Measurements from ENCODE around the gene RAB34. TPM values are rescaled to one million over a fixed set of nuclear protein-coding genes. Genes with fewer than 3 reads are reported as not detected.
A peak's percentile ranks its signal among the peaks of the same experiment; 100 is the strongest.

The RAB34 gene
- total RNA-seq, 1 experiment from 2014 or later: 161 TPM

GRCh38 chr17:28735242-28735722 is 17.6 kb upstream of the RAB34 start:
- intact Hi-C loops (cut with micrococcal nuclease; ENCODE audit: unreplicated experiment): loop anchor here (1.0 kb wide), 1 partner anchor 8 kb away; no protein-coding TSS in a partner anchor
- Histone ChIP-seq H3K36me3 (ENCODE audit: low read depth) (no peaks in the 10 kb centered on the region; the same call in 1 of the 2 replicates), H3K4me2 (peak overlapping the region; percentile 49), H3F3A (ENCODE audit: insufficient read depth, low read depth) (peaks cover 20% of the 10 kb centered on the region), H3K4me1 (replicated peaks; ENCODE audit: insufficient read depth) (peaks cover 21% of the 10 kb centered on the region), H3K4me3 (no peak overlapping the region), H3K27me3 (ENCODE audit: insufficient read depth, low read depth) (no peaks in the 10 kb centered on the region), H3K79me2 (ENCODE audit: low read depth) (no peaks in the 10 kb centered on the region), H3K9me2 (ENCODE audit: insufficient read depth) (no peaks in the 10 kb centered on the region), H4K20me1 (ENCODE audit: insufficient read depth) (no peaks in the 10 kb centered on the region), H3K9me3 (ENCODE audit: insufficient read depth, low read depth) (no peaks in the 10 kb centered on the region; the same call in 1 of the 2 replicates), H3K27ac (0 out of 2 replicates have a peak overlapping the region, but pooled peaks have one; percentile 40), H2AFZ (no peak overlapping the region)
- no peak for TF ChIP-seq EZH2 (IDR thresholded peaks at IDR 0.05; ENCODE audit: low read depth)
- TF ChIP-seq, protein P1, sequence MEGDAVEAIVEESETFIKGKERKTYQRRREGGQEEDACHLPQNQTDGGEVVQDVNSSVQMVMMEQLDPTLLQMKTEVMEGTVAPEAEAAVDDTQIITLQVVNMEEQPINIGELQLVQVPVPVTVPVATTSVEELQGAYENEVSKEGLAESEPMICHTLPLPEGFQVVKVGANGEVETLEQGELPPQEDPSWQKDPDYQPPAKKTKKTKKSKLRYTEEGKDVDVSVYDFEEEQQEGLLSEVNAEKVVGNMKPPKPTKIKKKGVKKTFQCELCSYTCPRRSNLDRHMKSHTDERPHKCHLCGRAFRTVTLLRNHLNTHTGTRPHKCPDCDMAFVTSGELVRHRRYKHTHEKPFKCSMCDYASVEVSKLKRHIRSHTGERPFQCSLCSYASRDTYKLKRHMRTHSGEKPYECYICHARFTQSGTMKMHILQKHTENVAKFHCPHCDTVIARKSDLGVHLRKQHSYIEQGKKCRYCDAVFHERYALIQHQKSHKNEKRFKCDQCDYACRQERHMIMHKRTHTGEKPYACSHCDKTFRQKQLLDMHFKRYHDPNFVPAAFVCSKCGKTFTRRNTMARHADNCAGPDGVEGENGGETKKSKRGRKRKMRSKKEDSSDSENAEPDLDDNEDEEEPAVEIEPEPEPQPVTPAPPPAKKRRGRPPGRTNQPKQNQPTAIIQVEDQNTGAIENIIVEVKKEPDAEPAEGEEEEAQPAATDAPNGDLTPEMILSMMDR (conservative IDR thresholded peaks at IDR 0.05): no peak; the same call in 1 of the 2 replicates
- DNase-seq: peak; percentile 73 to 85
- POLR2A ChIA-PET (ENCODE audit: unreplicated experiment): interaction anchor here (1.1 kb wide), 1 partner anchor 216 kb away, joined by 4 read pairs; the partner anchor contains the start of gene PHF12
- CTCF ChIA-PET: interaction anchor here (0.6 to 0.9 kb wide), 6 partner anchors 8 to 1187 kb away, joined by 3 to 5 read pairs (median 3); partner anchors contain the start of genes ABHD15 and TLCD1
- no TSS peak for BruUV-seq (replicated peaks)

- H3K4me1 ChIP-seq (replicated peaks; ENCODE audit: insufficient read depth): peaks cover 24% of the 10 kb centered on the region
- CTCF ChIA-PET: interaction anchor here (0.6 to 0.9 kb wide), 4 partner anchors 8 to 832 kb away, joined by 3 to 4 read pairs (median 3); partner anchors contain the start of genes ABHD15 and TLCD1
- H3F3A ChIP-seq (ENCODE audit: insufficient read depth, low read depth): peaks cover 21% of the 10 kb centered on the region
- TF ChIP-seq, protein P1 (conservative IDR thresholded peaks at IDR 0.05): no peak
- TF ChIP-seq EZH2 (IDR thresholded peaks at IDR 0.05; ENCODE audit: low read depth): no peak
- no peaks in the 10 kb centered on the region; the same call in 1 of the 2 replicates for H3K9me3 ChIP-seq (ENCODE audit: insufficient read depth, low read depth)
- BruUV-seq (replicated peaks): no TSS peak
- H2AFZ ChIP-seq: no peak overlapping the region
- no peak overlapping the region for H3K4me3 ChIP-seq
- no peaks in the 10 kb centered on the region for H3K9me2 ChIP-seq (ENCODE audit: insufficient read depth)
- H3K4me2 ChIP-seq: peak overlapping the region; percentile 49
- no peak overlapping the region for H3K27ac ChIP-seq
- no peaks in the 10 kb centered on the region; the same call in 1 of the 2 replicates for H3K36me3 ChIP-seq (ENCODE audit: low read depth)
- no peaks in the 10 kb centered on the region for H4K20me1 ChIP-seq (ENCODE audit: insufficient read depth)
- DNase-seq: no peak
- H3K27me3 ChIP-seq (ENCODE audit: insufficient read depth, low read depth): no peaks in the 10 kb centered on the region
- peaks cover 2% of the 10 kb centered on the region for H3K79me2 ChIP-seq (ENCODE audit: low read depth)
- POLR2A ChIA-PET (ENCODE audit: unreplicated experiment): interaction anchor here (1.1 kb wide), 1 partner anchor 217 kb away, joined by 4 read pairs; the partner anchor contains the start of gene PHF12
- intact Hi-C loops (cut with micrococcal nuclease; ENCODE audit: unreplicated experiment): loop anchor here (1.0 kb wide), 1 partner anchor 9 kb away; no protein-coding TSS in a partner anchor
Observed at GRCh38 chr17:28734712-28735241, 17.1 kb upstream of the RAB34 start.

DNA sequence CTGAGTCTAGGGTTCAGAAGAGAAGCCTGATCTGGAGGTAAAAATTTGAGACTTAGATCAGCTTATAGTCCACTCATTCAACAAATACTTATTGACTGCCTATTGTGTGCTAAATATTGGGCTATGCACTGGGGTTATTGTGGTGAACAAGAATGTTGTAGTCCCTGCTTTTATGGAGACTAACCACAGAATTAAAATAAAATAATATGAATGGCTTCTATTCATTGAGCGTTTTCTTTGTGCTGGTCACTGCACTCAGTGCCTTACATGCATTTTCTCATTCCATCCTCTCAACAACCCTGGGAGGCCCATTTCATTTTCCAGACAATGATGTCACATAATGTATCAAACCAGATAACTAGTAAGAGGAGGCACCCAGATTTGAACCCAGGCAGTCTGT is 15.7 kb upstream of the RAB34 start:
- Histone ChIP-seq H3K79me2 (ENCODE audit: low read depth) (peaks cover 9% of the 10 kb centered on the region), H3F3A (ENCODE audit: insufficient read depth, low read depth) (peaks cover 33% of the 10 kb centered on the region), H3K9me2 (ENCODE audit: insufficient read depth) (no peaks in the 10 kb centered on the region), H4K20me1 (ENCODE audit: insufficient read depth) (no peaks in the 10 kb centered on the region), H3K4me1 (replicated peaks; ENCODE audit: insufficient read depth) (peaks cover 28% of the 10 kb centered on the region), H3K27ac (no peak overlapping the region), H3K4me3 (no peak overlapping the region), H2AFZ (no peak overlapping the region), H3K9me3 (ENCODE audit: insufficient read depth, low read depth) (no peaks in the 10 kb centered on the region), H3K36me3 (ENCODE audit: low read depth) (no peaks in the 10 kb centered on the region), H3K27me3 (ENCODE audit: insufficient read depth, low read depth) (no peaks in the 10 kb centered on the region), H3K4me2 (no peak overlapping the region)
- intact Hi-C loops (cut with micrococcal nuclease; ENCODE audit: unreplicated experiment): no loop called here
- ChIA-PET CTCF (interaction anchor here (0.6 kb wide), 1 partner anchor 447 kb away, joined by 6 read pairs; the partner anchor contains the start of gene MYO18A), POLR2A (ENCODE audit: unreplicated experiment) (interaction anchor here (0.7 kb wide), 1 partner anchor 247 kb away, joined by 4 read pairs; no protein-coding TSS in a partner anchor)
- no TSS peak for BruUV-seq (replicated peaks)
- no peak for TF ChIP-seq EZH2 (IDR thresholded peaks at IDR 0.05; ENCODE audit: low read depth)
- TF ChIP-seq, protein P1 (conservative IDR thresholded peaks at IDR 0.05): no peak
- peak in 1 of 2 experiments; percentile 41 for DNase-seq
